ENCODE measurements around the gene SYT8.

The SYT8 gene

GRCh38 chr11:1821562-1821961 is 13.2 kb upstream of the SYT8 start:
- TF ChIP-seq, protein P1, sequence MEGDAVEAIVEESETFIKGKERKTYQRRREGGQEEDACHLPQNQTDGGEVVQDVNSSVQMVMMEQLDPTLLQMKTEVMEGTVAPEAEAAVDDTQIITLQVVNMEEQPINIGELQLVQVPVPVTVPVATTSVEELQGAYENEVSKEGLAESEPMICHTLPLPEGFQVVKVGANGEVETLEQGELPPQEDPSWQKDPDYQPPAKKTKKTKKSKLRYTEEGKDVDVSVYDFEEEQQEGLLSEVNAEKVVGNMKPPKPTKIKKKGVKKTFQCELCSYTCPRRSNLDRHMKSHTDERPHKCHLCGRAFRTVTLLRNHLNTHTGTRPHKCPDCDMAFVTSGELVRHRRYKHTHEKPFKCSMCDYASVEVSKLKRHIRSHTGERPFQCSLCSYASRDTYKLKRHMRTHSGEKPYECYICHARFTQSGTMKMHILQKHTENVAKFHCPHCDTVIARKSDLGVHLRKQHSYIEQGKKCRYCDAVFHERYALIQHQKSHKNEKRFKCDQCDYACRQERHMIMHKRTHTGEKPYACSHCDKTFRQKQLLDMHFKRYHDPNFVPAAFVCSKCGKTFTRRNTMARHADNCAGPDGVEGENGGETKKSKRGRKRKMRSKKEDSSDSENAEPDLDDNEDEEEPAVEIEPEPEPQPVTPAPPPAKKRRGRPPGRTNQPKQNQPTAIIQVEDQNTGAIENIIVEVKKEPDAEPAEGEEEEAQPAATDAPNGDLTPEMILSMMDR (IDR thresholded peaks at IDR 0.05), result no peak

DNA sequence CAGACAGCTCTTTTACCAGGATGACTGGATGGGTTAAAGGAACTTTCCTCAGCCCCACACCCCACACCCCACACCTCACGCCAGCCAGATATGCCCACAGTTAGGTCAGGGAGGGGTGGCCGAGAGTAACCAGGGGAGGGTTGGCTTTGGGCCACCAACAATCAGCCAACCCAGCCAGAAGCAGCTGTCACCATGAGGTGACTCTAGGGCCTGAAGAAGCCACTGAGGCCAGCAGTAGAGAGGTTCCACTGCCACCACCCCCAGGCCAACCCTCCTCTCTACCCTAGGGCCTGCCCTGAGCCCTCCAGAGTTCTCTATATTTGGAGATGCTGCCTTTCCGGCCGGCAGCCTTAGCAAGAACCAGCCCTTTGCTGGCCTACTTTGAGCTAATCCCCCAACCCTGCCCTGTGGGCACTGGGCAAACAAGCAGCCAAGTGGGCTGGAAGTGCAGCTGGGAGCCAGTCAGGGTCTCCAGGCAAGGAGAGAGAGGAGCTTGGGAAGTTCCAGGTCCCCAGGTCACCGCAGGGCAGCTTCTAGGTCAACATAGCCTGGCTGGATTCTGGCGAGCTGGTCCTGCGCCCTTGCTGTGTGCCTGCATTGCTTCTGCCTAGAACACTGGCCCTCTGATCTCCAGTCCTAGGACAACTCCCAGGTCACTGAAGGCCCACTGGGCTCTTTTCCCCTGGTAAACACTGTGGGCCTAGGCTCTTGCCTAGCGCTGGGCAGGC is 12.0 kb upstream of the SYT8 start:
- TF ChIP-seq, protein P1 (IDR thresholded peaks at IDR 0.05), result no peak

GRCh38 chr11:1823376-1824220 is 11.2 kb upstream of the SYT8 start:
- TF ChIP-seq, protein P1 (IDR thresholded peaks at IDR 0.05), result no peak

DNA sequence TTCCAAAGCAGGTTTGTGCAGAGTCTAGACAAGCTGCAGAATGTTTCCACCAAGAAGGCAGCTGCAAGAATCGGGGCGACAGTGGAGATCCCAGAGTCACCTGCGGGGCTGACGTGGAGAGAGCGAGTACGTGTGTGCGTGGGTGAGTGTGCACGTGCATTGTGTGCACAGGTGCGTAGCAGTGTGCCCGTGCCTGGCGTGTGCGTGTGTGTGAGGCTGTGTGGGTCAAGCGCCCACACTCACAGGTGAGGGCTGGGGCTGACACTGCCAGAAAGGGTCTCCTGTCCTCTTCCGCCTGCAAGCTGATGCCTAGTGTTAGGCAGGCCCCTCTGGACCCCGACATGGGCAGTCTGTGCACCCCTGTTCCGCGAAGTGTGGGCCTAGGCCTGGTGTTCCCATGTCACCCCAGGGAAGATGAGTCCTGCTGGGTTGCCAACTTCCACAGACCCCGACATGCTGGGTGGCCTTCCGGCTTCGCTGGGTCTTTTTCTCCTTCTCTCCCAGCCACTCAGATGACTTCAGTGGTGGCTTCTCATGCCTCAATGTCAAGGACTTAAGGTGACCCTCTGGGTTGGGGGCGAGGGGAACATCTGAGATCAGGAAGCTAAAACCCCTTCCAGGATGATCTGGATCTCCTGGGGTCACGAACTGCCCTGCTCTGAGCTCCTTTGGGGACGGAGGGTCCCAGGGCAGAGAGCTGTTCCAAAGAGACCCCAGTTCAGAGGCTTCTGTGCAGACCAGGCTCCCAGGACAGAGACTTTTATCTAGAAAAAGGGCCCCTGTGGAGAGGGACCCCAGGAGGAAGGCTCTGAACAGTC is 10.4 kb upstream of the SYT8 start:
- TF ChIP-seq, protein P1 (IDR thresholded peaks at IDR 0.05), result no peak

DNA sequence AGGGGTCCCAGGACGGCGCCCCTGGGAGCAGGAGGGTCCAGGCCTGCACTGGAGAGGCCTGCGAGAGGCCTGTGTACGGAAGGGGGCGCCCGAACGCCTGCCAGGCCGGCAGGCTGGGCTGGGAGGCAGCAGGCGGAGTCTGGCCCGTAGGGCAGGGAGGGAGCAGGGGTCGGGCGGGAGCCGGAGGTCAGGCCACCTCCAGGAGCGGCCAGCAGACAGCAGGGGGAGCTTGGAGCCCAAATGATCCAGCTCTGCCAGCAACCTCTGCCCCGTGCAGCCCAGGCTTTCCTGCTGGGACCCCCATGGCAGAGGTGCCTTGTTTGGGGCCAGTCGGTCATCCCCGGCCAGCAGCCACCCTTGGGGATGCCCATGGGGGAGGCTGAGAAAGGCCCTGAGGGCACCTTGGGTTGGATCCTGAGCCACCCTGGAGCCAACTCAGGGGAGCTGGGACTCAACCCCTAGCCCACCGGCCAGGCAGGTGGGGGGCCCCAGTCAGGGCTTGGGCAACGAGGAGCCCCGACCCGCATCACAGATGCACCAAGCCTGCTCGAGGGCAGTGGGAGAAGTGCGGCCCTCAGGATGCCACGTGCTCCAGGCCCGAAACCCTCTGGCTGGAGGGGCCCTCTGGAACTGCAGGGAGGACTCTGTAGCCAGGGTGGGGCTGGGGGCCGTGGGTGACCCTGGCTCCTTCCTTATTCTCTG is 9.6 kb upstream of the SYT8 start:
- TF ChIP-seq, protein P1 (IDR thresholded peaks at IDR 0.05), result peak; percentile 46

- TF ChIP-seq, protein P1 (IDR thresholded peaks at IDR 0.05), result no peak
These were observed 8.9 kb upstream of the SYT8 start for GRCh38 chr11:1825785-1826451.

Measured in LNCAP (cell line).